ENCODE measurements around the gene GAL3ST2. TPM values are rescaled to one million over a fixed set of nuclear protein-coding genes. Genes with fewer than 3 reads are reported as not detected.

GAL3ST2 gene
- total and polyA plus RNA-seq, 2 of the 8 experiments (the other 6 are each of a cell fraction or from before 2014, with no cell fraction given), result not detected

- FAIRE-seq, result no peak
- no peak overlapping the region for H2BK20ac ChIP-seq (ENCODE audit: low read length)
- no peak overlapping the region for H2BK15ac ChIP-seq (ENCODE audit: low read length)
- POLR2A ChIA-PET (ENCODE audit: partially characterized antibody), result interaction anchor here (0.8 to 10.7 kb wide), 2 partner anchors 14 to 26 kb away, joined by 4 to 64 read pairs; partner anchors contain the start of gene ING5
- H3K4me3 ChIP-seq (ENCODE audit: extremely low read depth in 1 of 4, insufficient read depth in 2 of 4, low read depth in 3 of 4, low read length in 4 of 4), result no peak overlapping the region
- no peak overlapping the region for H2BK5ac ChIP-seq (ENCODE audit: low read depth, low read length)
- no peak overlapping the region for H4K91ac ChIP-seq (replicated peaks; ENCODE audit: insufficient read length, low read length)
- H3K9me3 ChIP-seq (ENCODE audit: insufficient read depth in 2 of 2, low read depth in 1 of 2, low read length in 1 of 2), result no peaks in the 10 kb centered on the region
- H3K4me1 ChIP-seq (replicated peaks in 1 of 4; ENCODE audit: control insufficient read depth in 3 of 4, insufficient read depth in 4 of 4, low read length in 3 of 4), result no peaks in the 10 kb centered on the region
- no peak overlapping the region for H3K56ac ChIP-seq (replicated peaks; ENCODE audit: insufficient read length, low read depth, low read length)
- 0 out of 2 replicates have a peak overlapping the region, but pooled peaks have one; percentile 18 for H4K8ac ChIP-seq (ENCODE audit: extremely low read depth, insufficient read depth, low read length)
- no peak overlapping the region for H2BK12ac ChIP-seq (ENCODE audit: low read depth, low read length)
- H3K18ac ChIP-seq (ENCODE audit: extremely low read depth, low read length), result no peak overlapping the region
- CTCF ChIA-PET (ENCODE audit: partially characterized antibody), result interaction anchor here (0.7 kb wide), 1 partner anchor 76 kb away, joined by 3 read pairs; no protein-coding TSS in a partner anchor
- no peak overlapping the region for H3K23ac ChIP-seq (ENCODE audit: insufficient read length)
- peaks cover 0 to 4% (median 3%) of the 10 kb centered on the region in 4 experiments; a peak in 4 of 7 replicates for H3K27me3 ChIP-seq (replicated peaks in 1 of 4; ENCODE audit: control insufficient read depth in 3 of 4, extremely low read depth in 1 of 4, insufficient read depth in 3 of 4, low read length in 3 of 4)
- no peak overlapping the region for H3K27ac ChIP-seq (ENCODE audit: low read depth, low read length)
- H3K4me2 ChIP-seq (ENCODE audit: insufficient read depth in 1 of 2, low read depth in 2 of 2, low read length in 2 of 2), result no peak overlapping the region
- H3K23me2 ChIP-seq (ENCODE audit: low read depth, low read length), result no peaks in the 10 kb centered on the region
- H3K79me2 ChIP-seq (ENCODE audit: control insufficient read depth in 1 of 2, insufficient read depth in 2 of 2, low read length in 2 of 2), result no peaks in the 10 kb centered on the region
- no peak overlapping the region for H3K4ac ChIP-seq (replicated peaks; ENCODE audit: insufficient read length, low read depth, low read length)
- no peak overlapping the region for H4K5ac ChIP-seq (ENCODE audit: insufficient read length, low read depth, low read length)
- no peak for DNase-seq (ENCODE audit: low read depth in 1 of 2, low spot score in 2 of 2)
- WGBS, 2 experiments (ENCODE audit: extremely low coverage in 1 of 2, insufficient coverage in 1 of 2, insufficient read length in 1 of 2, insufficient replicate concordance in 2 of 2, low coverage in 1 of 2, low lambda C conversion rate in 2 of 2, missing lambda C conversion rate in 1 of 2), result 87% methylated on average over 19 of the region's 19 CpGs; no CpG with 5 or more reads in 1 of the 2 experiments
- 0 out of 2 replicates have a peak, but pooled peaks cover 2% of the 10 kb centered on the region for H3K79me1 ChIP-seq (ENCODE audit: low read depth, low read length)
- H3K36me3 ChIP-seq (ENCODE audit: control insufficient read depth in 2 of 4, insufficient read depth in 4 of 4, low read length in 3 of 4), result peaks cover 0 to 9% (median 2%) of the 10 kb centered on the region in 4 experiments; a peak in 3 of 8 replicates
- H2AK5ac ChIP-seq (ENCODE audit: low read depth, low read length), result no peak overlapping the region
- H2AFZ ChIP-seq (ENCODE audit: low read length), result no peak overlapping the region
- H4K20me1 ChIP-seq (replicated peaks in 1 of 2; ENCODE audit: control insufficient read depth in 1 of 2, insufficient read depth in 2 of 2, low read length in 2 of 2), result peaks cover 3 to 5% of the 10 kb centered on the region in 2 experiments
- no peak overlapping the region for H2BK120ac ChIP-seq (replicated peaks; ENCODE audit: low read depth, low read length)
- no peak overlapping the region for H3K9ac ChIP-seq (replicated peaks in 1 of 4; ENCODE audit: extremely low read depth in 1 of 4, low read depth in 3 of 4, low read length in 3 of 4)
- H3K14ac ChIP-seq (ENCODE audit: insufficient read length), result no peak overlapping the region
- TF ChIP-seq, protein P1, sequence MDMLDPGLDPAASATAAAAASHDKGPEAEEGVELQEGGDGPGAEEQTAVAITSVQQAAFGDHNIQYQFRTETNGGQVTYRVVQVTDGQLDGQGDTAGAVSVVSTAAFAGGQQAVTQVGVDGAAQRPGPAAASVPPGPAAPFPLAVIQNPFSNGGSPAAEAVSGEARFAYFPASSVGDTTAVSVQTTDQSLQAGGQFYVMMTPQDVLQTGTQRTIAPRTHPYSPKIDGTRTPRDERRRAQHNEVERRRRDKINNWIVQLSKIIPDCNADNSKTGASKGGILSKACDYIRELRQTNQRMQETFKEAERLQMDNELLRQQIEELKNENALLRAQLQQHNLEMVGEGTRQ (IDR thresholded peaks at IDR 0.05; ENCODE audit: low read length), result no peak
- no peak for TF ChIP-seq PHF8 (conservative IDR thresholded peaks at IDR 0.05; ENCODE audit: low read depth, low read length)
- no peak for TF ChIP-seq EZH2 (IDR thresholded peaks at IDR 0.05; ENCODE audit: low read depth, low read length, severe bottlenecking)
- TF ChIP-seq CBX8 (IDR thresholded peaks at IDR 0.05; ENCODE audit: borderline replicate concordance, low read depth, low read length), result no peak
- TF ChIP-seq TBP (IDR thresholded peaks at IDR 0.05; ENCODE audit: low read depth, low read length), result no peak
- no peak for TF ChIP-seq JUN (IDR thresholded peaks at IDR 0.05; ENCODE audit: low read depth, low read length)
- TF ChIP-seq BACH1 (IDR thresholded peaks at IDR 0.05; ENCODE audit: low read length), result no peak
- TF ChIP-seq RAD21 (IDR thresholded peaks at IDR 0.05 in 1 of 2, conservative IDR thresholded peaks at IDR 0.05 in 1 of 2; ENCODE audit: low read depth in 2 of 2, low read length in 2 of 2), result no peak
- no peak for TF ChIP-seq SIN3A (conservative IDR thresholded peaks at IDR 0.05 in 1 of 2, IDR thresholded peaks at IDR 0.05 in 1 of 2; ENCODE audit: low read depth in 1 of 2, low read length in 2 of 2)
- no peak for TF ChIP-seq CBX5 (IDR thresholded peaks at IDR 0.05; ENCODE audit: low read depth, low read length)
- TF ChIP-seq, protein P2, sequence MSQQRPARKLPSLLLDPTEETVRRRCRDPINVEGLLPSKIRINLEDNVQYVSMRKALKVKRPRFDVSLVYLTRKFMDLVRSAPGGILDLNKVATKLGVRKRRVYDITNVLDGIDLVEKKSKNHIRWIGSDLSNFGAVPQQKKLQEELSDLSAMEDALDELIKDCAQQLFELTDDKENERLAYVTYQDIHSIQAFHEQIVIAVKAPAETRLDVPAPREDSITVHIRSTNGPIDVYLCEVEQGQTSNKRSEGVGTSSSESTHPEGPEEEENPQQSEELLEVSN (IDR thresholded peaks at IDR 0.05), result no peak
These were observed 48.0 kb upstream of the GAL3ST2 start for GRCh38 chr2:241728627-241729026.

All from H1 (cell line).